Stimulated activated CD4-positive, alpha-beta T cell treated with anti-CD3 and anti-CD28 coated beads, TNF-alpha, amount 100 ng/mL, for 4 hours (primary cell): ENCODE results near the gene FAF1.
"Not testable (repeated sequence)": the region's sequence is repeated elsewhere in the genome, so short reads cannot be mapped to it uniquely, and the experiment has no call there.

ENCODE experiments used
- DNase-seq, 3 experiments: peaks; one replicate each; pipeline ENCODE4 v3.0.0-alpha.2; 2020; ENCODE audit warnings: low read depth in 3 of 3

Gene FAF1

GRCh38 chr1:50851034-50851433 is 109.0 kb downstream of the FAF1 start:
- no peak for DNase-seq

GRCh38 chr1:50847303-50847702 is 112.8 kb downstream of the FAF1 start:
- no peak for DNase-seq

GRCh38 chr1:50846224-50846839 is 113.7 kb downstream of the FAF1 start:
- no peak for DNase-seq

GRCh38 chr1:50841791-50842387 is 118.2 kb downstream of the FAF1 start:
- DNase-seq: no peak

- DNase-seq: no peak
These were observed 124.0 kb downstream of the FAF1 start for GRCh38 chr1:50836117-50836516.

- DNase-seq: no peak
These were observed 126.9 kb downstream of the FAF1 start for GRCh38 chr1:50833216-50833615.

- no peak for DNase-seq
These were observed 127.9 kb downstream of the FAF1 start for GRCh38 chr1:50832167-50832566.

GRCh38 chr1:50831300-50832061 is 128.6 kb downstream of the FAF1 start:
- DNase-seq: no peak

- DNase-seq: no peak
These were observed 129.4 kb downstream of the FAF1 start for GRCh38 chr1:50830621-50831020.

- no peak for DNase-seq
These were observed 130.8 kb downstream of the FAF1 start for GRCh38 chr1:50829014-50829958.

GRCh38 chr1:50827546-50827945 is 132.5 kb downstream of the FAF1 start:
- no peak for DNase-seq

- DNase-seq: not testable (repeated sequence)
These were observed 133.3 kb downstream of the FAF1 start for GRCh38 chr1:50826792-50827191.

GRCh38 chr1:50822035-50822776 is 137.9 kb downstream of the FAF1 start:
- no peak for DNase-seq

- no peak for DNase-seq
These were observed 139.5 kb downstream of the FAF1 start for GRCh38 chr1:50820545-50820944.

- DNase-seq: no peak
These were observed 147.7 kb downstream of the FAF1 start for GRCh38 chr1:50812346-50812745.

- no peak for DNase-seq
These were observed 151.8 kb downstream of the FAF1 start for GRCh38 chr1:50808296-50808695.

- no peak for DNase-seq
These were observed 163.8 kb downstream of the FAF1 start for GRCh38 chr1:50796272-50796671.

GRCh38 chr1:50793521-50793920 is 166.5 kb downstream of the FAF1 start:
- DNase-seq: no peak

GRCh38 chr1:50787266-50787665 is 172.8 kb downstream of the FAF1 start:
- no peak for DNase-seq

- DNase-seq: no peak
These were observed 176.8 kb downstream of the FAF1 start for GRCh38 chr1:50783286-50783685.

- no peak for DNase-seq
These were observed 179.3 kb downstream of the FAF1 start for GRCh38 chr1:50780797-50781196.
